Left forelimb (tissue), 1 donor: Measurements from ENCODE around the gene CSPG4.

Source experiments
- DNase-seq: peaks from one replicate; pipeline ENCODE4 v3.0.0-alpha.2; 2018; ENCODE audit warnings: low spot score

Gene CSPG4

DNA sequence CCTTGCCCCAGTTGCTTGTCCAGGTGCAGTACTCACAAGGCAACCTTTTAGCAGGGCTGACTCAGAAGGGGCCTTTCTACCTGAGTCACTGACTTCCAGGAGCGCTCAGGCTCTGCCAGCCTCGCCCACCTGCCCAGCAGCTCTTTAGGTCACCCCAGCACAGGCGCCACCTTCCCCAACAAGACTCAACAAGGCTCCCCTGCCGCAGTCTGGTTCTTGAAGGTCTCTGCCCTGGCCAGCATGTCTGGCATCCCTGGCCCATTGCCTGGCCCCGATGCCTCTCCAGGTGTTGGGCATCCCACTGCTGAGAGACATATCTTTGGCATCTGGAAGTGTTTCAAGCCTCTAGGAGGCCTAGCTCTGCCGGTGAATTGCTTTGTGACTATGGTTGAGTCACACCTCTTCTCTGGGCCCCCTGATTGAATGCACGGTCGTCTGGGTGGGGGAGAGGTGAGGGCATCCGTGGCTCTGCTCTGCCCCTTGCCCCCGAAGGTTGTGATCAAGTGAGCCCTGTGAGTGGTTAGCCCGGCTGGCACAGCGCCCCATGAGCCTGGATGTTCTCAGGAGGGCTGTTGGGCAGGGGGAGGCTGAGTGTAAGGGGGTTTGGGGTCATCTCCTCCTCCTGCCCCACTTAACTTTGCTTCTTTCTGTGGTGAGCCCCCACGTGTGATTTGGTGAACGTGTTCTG, 43.3 kb downstream of the CSPG4 start:
- no peak for DNase-seq

DNA sequence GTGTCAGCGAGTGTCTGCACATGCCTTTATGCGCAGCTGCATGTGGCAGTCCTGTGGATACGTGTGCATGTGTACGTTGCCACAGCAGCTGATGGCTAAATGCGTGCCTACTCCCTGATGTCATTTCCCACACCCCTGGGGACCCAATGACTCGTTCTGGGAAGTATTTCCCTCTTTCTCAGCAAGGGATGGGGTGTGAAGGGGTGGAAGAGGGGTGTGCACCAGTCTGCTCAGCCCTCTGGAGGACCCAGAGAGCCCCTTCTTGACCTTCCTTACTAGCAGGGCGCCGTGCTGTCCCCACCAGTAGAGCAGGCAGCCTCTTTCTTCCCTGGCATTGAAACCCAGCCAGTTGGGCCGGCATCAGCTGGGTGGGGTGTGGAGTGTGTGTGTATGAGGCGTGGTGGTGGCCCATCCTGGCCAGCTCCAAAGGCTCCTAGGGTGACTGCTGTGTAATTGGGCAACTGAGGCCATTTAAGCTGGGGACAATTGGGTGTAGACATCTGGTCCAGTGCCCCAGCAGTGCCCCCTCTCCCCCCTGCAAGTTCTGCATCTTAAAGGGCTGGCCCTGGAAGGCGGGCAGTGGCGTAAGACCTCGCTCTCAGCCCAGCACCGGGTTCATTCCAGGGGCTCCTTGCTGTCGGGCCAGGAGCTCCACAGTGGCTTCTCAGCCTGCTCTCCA, 45.7 kb downstream of the CSPG4 start:
- DNase-seq, result no peak

DNA sequence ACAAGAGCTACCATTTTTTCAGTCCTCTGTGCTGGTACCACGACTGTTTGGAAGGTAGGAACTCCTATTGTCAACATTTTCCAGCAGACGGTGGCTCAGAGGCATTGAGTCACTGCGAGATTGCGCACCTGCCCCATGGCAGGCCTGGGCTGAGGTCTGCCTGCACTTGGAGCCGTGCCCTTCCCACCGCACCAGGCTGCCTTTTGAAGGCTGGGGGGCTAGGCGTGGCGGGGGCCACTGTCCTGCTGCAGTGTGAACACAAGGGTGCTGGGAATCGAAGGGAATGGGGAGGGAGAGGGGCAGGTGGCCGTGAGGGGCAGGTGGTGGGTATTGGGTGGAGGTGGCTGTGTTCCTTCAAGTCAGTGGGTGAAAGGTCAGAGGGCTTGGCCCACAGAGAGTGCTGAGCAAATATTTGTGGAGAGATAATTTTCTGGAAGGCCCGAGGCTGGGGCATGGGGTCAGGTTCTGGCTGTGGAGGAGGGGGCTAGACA, 48.7 kb downstream of the CSPG4 start:
- DNase-seq, result no peak

DNA sequence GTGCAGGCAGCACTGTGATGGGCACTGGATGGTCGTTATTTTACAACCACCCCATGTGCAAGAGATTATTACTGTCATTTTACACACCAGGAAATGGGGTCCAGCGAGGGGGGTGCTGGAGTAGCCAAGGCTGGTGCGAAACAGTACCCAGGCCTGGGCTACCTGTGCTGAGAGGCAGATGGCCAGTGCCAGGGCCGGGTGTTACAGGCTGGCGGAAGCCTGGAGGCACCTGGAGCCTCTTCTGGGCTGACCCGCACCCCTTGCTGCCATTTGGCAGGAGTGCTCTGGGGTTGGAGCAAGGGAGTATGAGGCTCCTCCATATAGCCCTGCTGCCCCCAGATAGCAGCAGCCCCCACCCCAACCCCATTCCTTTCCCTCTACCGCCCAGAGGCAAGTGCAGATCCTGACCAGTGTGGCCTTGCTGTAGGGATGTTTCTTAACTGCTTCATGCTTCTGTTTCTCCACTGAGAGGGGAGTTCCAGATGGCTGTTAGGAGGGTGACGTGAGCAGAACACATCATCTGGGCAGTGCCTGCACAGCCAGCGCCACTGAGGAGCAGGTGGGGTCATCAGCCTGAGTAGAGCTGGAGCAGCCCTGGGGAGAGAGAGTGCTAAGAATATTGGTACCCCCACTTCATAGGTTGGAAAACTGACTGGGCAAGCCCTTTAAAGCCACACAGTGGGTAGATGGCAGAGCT, 49.7 kb downstream of the CSPG4 start:
- DNase-seq, result no peak

DNA sequence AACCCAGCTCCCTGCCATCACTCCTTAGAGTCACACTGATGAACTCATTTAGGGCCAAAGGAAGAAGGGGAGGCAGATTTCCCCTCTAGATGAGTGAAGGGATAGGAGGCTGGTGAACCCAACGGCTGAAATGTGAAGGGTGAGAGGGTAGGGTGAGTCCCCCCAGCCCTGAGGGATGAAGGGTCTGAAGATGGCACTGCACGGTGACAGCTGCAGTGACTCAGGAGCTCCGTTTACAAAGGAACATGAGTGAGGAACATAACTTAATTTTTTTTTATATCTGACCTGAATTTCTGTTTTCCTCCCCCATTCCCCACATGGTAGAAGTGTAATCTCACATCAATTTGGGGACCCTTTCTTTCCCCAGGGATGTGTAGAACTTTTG, 50.9 kb downstream of the CSPG4 start:
- DNase-seq, result no peak

DNA sequence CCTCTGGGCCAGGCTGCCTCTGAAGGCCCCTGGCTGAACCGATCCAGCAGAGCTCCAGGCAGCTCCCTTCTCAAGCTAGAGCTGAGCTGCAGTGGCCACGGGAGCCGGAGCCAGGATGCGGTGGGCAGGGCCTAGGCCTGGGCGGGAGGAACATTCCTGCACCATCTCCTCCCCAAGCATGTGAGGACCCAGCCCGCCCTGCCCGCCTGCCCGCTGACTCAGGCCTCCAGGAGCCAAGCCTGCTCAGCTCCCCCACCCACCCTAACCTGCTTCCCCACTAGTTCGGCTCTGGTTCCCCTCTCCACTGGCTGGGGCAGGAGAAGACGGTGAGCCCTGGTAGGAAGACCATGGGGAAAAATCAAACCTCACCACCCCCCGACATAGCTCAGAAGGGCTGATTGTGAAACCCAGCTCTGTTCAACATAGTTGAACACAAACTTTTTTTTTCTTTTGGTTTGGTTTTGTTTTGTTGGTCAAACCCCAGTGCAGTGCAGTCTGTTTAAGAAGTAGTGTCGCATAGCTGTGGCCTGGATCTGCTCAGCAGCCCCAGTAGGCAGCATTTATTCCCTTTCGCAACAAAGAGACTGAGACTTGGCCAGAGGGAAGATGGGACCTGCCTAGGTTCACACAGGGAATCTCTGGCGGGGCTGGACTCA, 51.4 kb downstream of the CSPG4 start:
- peak; percentile 82 for DNase-seq

DNA sequence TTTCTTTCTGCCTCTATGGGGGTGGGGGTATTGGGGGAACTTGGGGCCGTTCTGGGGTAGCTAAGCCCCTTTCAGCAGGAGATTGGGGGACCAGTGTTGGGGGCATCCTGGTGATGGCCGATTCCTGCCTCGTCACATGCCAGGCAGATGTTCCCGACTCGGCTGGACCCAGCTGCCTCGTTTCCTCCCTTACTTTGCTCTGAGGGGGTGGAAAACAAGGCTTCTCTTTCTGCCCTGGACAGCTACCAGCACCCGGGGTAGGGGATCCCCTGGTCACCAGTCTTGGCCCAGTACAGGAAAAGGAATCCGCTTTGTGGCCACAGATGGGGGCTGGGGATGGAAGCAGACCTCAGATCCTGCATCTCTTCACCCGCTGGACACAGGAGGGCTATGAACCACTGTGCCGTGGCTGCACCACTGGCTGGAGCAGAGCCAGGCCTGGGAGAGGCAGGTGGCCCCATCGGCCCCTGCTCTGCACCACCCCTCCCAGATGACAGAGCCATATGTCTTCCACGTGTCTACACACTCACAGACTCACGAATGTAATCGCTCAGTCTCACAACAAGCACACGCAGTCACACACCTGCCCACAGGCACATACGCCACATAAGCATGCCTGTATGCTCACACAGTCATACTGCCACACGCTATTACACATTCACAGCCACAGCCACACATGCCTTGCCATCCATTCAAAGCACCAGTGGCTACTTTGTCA, 52.6 kb downstream of the CSPG4 start:
- DNase-seq, result no peak

DNA sequence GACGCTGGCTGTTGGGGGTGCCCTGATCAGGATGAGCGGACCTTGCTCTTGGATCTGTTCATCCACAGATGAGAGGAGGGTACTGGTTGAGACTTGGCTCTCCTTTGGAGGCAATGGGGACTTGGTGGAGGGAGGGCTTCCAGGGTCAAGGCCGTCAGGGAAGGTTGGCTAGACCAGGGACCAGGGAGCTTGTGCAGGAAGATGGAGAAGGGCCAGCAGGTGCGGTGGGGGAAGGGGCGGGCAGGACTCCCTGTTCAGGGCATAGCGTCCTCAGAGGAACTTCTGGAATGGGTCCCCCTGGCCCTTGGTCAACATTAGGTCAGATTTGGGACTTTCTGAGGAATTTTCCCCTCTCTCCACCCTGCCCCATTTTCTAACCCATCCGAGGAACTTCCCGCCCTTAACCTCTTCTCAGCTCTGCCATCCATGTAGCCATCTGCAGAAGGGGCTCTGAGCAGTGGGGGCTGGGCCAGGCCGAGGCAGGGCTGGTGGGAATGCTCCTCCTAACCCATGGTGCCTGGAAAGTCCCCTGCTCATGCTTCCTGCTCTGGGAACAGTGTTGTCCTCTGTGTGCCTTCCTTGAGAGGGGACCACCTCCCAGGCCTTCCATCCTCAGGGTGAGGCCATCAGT, 53.4 kb downstream of the CSPG4 start:
- DNase-seq, result no peak

DNA sequence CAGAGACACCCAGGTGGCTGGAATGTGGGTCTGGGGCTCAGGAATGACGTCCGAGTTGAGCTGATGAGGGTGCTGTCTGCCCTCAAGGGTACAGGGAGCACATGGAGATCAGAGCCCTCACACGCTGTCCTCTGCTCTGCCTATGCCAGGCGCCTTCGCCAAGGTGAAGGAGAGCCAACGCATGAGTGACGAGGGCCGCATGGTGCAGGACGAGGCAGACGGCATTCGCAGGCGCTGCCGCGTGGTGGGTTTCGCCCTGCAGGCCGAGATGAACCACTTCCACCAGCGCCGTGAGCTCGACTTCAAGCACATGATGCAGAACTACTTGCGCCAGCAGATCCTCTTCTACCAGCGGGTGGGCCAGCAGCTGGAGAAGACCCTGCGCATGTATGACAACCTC, 55.8 kb downstream of the CSPG4 start:
- DNase-seq, result no peak

DNA sequence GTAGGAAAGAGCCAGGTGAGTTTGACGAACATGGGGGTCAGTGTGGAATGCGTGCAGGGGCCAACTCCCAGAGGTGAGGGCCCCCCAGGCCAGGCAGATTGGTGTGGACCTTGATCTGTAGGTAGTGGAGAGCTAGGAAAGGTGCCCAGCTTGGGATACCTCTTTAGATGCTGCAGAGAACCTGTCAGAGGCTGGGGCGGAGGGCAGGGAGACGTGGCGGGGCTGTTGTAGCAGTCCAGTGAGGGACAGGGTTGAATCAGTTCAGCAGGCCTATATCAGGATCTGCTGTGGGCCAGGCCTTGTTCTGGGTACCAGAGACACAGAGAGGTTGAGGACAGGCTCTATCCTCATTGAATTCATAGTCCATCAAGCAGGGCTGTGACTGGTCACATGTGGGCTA, 56.3 kb downstream of the CSPG4 start:
- DNase-seq, result no peak

DNA sequence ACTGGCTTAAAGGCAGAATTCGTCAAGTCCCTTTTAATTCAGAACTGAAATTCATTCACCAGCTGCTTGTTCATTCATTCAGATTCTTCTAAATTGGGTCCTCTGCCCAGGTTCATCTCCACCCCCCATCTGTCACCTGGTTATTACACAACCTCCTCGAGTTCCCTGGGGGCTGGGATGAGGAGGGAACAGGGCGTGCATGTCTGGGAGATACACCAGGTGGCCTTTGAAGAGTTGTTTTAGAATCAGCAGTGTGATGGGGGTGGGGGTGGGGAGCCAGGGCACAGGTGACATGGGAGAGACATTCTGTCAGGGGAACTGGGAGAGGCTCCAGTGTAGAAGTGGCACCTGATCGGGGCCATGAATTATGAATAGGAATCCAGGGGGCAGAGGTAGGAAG, 56.7 kb downstream of the CSPG4 start:
- no peak for DNase-seq

DNA sequence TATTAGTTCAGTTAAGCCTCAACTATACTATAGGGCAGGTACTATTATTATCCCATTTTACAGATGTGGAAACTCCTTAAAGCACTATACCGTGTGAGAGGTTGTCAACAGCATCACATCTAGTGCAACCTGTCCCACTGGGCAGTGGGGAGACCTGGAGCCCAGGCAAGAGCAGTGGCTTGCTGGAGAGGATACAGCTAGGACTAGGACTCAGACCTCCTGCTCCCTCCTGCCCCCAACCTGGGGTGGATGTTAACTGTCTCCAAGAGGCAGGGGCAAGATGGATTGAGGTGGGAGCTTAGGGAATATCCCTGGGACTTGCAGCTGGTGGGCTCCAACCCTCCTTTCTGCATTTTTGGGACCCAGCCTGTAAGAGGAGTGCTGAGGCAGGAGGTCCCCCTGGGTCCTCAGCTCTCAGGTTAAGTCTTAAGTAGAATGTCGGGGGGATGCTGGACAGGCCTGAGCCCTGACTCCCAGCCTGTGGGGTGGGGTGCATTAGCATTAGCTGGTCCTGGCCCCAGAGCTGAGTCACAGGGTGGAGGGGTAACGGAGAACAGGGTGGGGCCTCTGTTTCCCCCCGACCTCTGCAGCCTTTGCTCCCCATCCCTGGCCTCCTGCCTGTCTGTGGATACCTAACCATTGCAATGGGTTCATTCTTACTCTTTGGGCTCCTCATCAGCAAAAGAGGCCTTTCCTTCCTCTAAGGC, 58.3 kb downstream of the CSPG4 start:
- DNase-seq, result no peak

DNA sequence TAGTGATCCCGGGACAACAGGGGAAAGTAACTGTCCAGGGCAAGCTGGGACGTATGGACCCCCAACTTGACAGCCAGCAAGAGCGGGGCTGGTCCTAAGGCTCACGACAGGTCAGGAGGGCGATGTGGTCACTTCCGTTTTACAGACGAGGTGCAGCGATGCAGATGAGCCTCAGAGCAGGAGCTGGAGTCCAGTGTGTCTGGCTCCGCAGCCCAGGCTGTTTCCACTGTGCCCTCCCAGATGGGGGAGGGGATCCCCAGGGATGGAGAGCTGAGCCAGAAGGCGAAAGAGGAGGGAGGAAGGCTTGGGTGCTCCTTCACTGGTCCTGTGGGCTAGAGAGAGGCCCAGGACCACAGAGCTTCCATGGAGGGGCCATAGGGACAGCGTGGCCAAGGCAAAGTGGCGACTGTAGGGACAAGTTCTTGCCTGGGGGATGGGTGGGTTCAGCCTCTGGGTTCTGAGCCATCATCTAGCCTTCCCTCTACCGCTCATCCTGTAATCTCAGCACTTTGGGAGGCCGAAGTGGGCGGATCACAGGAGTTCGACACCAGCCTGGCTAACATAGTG, 59.2 kb downstream of the CSPG4 start:
- DNase-seq, result no peak

DNA sequence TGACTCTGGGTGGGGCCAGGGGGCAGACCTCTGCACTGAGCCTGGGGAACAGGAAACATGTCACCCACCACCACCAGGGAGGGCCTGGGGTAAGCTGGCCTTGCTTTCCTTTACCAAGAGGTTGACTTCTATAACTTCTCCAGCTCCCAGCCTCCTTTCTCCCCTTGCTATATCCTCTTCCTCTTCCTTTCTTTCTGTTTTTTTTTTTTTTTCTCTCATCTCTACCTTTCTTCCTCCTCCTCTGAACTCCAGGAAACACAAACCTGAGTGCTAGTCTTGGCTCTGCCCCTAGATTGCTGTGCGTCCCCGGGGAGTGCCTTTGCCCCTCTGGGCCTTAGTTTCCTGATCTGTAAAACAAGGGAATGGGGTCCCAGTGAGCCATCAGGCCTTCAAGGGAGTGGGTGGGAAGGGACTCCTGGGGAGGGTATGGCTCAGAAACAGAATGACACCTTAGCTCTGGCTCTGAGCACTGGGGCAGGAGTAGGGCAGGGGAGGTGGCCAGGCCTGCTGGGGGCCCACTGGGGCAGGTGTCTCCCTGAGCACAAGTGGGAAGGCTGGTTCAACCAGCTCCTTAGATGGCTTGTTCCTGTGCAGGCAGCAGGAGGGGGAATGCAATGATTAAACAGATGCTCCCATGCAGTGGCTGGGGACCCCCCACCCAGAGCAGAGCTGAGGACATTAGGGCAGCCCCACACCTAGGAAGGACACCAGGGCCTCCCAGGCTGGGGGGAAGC, 60.7 kb downstream of the CSPG4 start:
- DNase-seq, result no peak

DNA sequence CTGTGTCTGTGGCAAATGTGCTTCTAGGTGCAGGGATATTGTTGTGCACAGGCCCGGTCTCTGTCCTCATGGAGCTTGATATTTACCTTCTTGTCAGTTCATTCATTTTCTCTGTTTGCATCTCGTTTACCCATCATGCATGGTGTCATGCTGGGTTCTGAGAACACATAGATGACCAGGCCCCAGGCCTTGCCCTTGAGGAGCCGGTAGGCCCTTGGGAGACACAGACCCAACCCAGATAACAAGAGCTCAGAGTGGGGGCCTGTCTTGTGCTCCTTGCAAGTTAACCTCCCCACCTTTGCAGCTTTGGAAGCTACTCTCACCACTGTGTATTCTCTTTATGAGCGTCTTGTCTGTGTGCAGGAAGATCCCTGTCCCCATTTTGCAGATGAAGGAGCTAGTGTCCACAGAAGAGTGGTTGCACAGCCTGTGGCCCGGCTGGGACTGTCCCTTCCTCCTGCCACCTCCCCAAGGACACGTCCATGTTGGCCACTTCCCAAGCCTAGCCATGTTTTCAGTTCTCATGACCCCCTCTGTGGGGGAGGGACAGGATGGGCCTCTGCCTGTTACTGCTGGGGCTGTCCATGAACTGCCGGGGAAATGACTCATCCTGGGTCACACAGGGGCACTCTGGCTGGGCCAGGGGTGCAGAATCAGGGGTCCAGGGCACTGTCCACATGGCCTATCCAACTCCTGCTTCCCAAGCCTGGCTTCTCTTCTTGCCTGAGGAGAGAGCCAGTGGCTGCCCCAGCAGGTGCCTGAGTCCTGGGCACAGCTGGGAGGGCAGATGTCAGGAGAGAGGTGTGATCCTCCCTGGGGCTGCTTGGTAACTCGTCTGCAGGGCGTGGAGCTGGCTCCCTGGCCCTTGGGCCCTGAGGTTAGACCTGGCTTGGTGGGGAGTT, 61.5 kb downstream of the CSPG4 start:
- no peak for DNase-seq

DNA sequence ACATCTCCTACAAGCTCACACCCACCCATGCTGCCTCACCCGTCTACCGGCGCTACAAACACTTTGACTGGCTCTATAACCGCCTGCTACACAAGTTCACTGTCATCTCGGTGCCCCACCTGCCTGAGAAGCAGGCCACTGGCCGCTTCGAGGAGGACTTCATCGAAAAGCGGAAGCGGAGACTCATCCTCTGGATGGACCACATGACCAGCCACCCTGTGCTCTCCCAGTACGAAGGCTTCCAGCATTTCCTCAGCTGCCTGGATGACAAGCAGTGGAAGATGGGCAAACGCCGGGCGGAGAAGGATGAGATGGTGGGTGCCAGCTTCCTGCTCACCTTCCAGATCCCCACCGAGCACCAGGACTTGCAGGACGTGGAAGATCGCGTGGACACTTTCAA, 62.8 kb downstream of the CSPG4 start:
- no peak for DNase-seq

DNA sequence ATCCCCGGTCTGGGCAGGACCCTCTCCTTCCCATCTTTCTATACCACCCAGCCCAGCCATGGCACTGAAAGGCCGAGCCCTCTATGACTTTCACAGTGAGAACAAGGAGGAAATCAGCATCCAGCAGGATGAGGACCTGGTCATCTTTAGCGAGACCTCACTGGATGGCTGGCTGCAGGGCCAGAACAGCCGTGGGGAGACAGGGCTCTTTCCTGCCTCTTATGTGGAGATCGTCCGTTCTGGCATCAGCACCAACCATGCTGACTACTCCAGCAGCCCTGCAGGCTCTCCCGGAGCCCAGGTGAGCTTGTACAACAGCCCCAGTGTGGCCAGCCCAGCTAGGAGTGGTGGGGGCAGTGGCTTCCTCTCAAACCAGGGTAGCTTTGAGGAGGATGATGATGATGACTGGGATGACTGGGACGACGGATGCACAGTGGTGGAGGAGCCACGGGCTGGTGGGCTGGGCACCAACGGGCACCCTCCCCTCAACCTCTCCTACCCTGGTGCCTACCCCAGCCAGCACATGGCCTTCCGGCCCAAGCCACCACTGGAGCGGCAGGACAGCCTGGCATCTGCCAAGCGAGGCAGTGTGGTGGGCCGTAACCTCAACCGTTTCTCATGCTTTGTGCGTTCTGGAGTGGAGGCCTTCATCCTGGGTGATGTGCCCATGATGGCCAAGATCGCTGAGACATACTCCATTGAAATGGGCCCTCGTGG, 63.4 kb downstream of the CSPG4 start:
- DNase-seq, result no peak
